Epithelial cell of esophagus (primary cell): Measurements from ENCODE around the gene COL1A1.

ENCODE experiments used
- DNase-seq: peaks from one replicate; pipeline ENCODE4 v3.0.0; 2010; ENCODE audit warnings: low read depth
- H3K4me3 ChIP-seq: 2 replicates; pipeline ENCODE4 v1.5.1; 2011; ENCODE audit warnings: mild to moderate bottlenecking, low read length, control low read depth
- CTCF ChIP-seq: IDR thresholded peaks from 2 replicates; pipeline ENCODE4 v1.5.1; 2011; ENCODE audit warnings: low read depth, mild to moderate bottlenecking, low read length, control low read depth, inconsistent platforms; ENCODE audit not compliant: insufficient read depth; ENCODE audit errors: missing control alignments

The COL1A1 gene

GRCh38 chr17:50137042-50137441, 64.4 kb downstream of the COL1A1 start:
- DNase-seq, result no peak
- TF ChIP-seq CTCF, result no peak
- no peak overlapping the region for H3K4me3 ChIP-seq

- H3K4me3 ChIP-seq, result no peak overlapping the region
- DNase-seq, result no peak
- no peak for TF ChIP-seq CTCF
Measured at GRCh38 chr17:50136096-50136687, 65.2 kb downstream of the COL1A1 start.

GRCh38 chr17:50135316-50136095, 65.9 kb downstream of the COL1A1 start:
- DNase-seq, result no peak
- H3K4me3 ChIP-seq, result no peak overlapping the region
- no peak for TF ChIP-seq CTCF

- TF ChIP-seq CTCF, result no peak
- no peak for DNase-seq
- no peak overlapping the region for H3K4me3 ChIP-seq
Measured at GRCh38 chr17:50134206-50135110, 67.0 kb downstream of the COL1A1 start.

GRCh38 chr17:50133769-50134099, 67.7 kb downstream of the COL1A1 start:
- no peak for DNase-seq
- H3K4me3 ChIP-seq, result no peak overlapping the region
- TF ChIP-seq CTCF, result no peak
